ENCODE results near the gene CST6. TPM values are rescaled to one million over a fixed set of nuclear protein-coding genes. Genes with fewer than 3 reads are reported as not detected.

CST6 gene
- polyA plus RNA-seq, 2 of the 4 experiments (the other 2 are of a cell fraction): not detected

- peaks cover 21% of the 10 kb centered on the region for H3K4me1 ChIP-seq
Measured at GRCh38 chr11:66051371-66051765, 39.6 kb downstream of the CST6 start.

DNA sequence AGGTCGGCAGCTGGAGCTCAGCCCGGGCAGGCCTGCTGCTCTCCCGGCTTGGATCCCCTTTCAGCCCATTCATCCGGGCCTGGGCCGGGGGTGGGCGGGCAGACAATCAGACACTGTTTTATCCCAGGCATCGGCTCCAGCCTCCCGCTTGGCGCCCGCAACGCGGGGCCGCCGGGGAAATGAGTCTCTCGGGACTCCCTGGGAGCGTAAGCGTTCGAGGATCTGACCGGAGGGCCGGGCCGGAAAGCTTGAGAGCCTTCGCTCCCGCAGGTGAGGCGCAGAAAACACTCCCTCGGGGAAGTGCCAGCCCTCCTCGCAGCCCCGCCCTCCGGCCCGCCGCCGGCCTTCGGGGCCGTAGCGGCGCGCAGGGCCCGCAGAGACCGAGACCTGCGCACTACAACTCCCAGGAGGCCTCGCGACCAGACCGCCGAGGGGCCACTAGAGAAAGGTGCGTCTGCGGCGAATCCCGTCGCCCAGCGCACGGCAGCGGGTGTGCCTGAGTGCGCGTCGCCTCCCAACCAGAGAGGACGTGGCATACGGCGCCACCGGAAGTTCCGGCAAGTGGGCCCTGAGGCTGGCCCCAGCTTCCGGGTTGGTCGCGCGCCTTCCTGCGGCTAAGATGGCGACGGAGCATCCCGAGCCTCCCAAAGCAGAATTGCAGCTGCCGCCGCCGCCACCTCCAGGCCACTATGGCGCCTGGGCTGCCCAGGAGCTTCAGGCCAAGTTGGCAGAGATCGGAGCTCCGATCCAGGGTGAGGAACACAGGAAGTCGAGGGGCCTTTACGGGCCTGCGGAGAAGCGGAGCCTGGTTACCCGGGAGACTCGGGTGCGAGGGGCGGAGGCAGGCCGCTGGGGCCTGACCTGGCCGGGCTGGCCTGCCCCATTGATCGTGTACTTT lies 40.2 kb downstream of the CST6 start, which contains the start of gene SF3B2:
Gene SF3B2 (plus strand): TSS at position 599 of the 898 bp plus-strand sequence. CDS start 21 bp downstream, at position 620.
- TF ChIP-seq CEBPB (IDR thresholded peaks at IDR 0.05): no peak
- peak in 1 of 2 experiments; percentile 92; a peak in 3 of 5 replicates for TF ChIP-seq JUN (IDR thresholded peaks at IDR 0.05)
- TF ChIP-seq PHF8 (IDR thresholded peaks at IDR 0.05; ENCODE audit: borderline replicate concordance, low read depth): peak; percentile 94
- TF ChIP-seq ELK1 (IDR thresholded peaks at IDR 0.05; ENCODE audit: low read depth, low read length): 0 out of 2 replicates have a peak, but pooled peaks have one; percentile 24
- TF ChIP-seq KDM5A (IDR thresholded peaks at IDR 0.05): peak; percentile 98
- peak; percentile 49; the same call in 1 of the 2 replicates for TF ChIP-seq HDAC2 (IDR thresholded peaks at IDR 0.05)
- no peak for TF ChIP-seq NFE2L2 (conservative IDR thresholded peaks at IDR 0.05; ENCODE audit: low read length)
- 0 out of 2 replicates have a peak, but pooled peaks have one; percentile 28 for TF ChIP-seq TP53 (CRISPR knock-in tag; IDR thresholded peaks at IDR 0.05)
- TF ChIP-seq CHD4 (IDR thresholded peaks at IDR 0.05; ENCODE audit: borderline replicate concordance): no peak
- TF ChIP-seq, protein P1, sequence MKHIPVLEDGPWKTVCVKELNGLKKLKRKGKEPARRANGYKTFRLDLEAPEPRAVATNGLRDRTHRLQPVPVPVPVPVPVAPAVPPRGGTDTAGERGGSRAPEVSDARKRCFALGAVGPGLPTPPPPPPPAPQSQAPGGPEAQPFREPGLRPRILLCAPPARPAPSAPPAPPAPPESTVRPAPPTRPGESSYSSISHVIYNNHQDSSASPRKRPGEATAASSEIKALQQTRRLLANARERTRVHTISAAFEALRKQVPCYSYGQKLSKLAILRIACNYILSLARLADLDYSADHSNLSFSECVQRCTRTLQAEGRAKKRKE (CRISPR knock-in tag; IDR thresholded peaks at IDR 0.05; ENCODE audit: low read depth): no peak
- TF ChIP-seq POLR2A (IDR thresholded peaks at IDR 0.05; ENCODE audit: low read length): peak; percentile 59
- TF ChIP-seq, protein P2, sequence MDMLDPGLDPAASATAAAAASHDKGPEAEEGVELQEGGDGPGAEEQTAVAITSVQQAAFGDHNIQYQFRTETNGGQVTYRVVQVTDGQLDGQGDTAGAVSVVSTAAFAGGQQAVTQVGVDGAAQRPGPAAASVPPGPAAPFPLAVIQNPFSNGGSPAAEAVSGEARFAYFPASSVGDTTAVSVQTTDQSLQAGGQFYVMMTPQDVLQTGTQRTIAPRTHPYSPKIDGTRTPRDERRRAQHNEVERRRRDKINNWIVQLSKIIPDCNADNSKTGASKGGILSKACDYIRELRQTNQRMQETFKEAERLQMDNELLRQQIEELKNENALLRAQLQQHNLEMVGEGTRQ (IDR thresholded peaks at IDR 0.05): no peak
- TF ChIP-seq, protein P3, sequence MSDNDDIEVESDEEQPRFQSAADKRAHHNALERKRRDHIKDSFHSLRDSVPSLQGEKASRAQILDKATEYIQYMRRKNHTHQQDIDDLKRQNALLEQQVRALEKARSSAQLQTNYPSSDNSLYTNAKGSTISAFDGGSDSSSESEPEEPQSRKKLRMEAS (IDR thresholded peaks at IDR 0.05): peak; percentile 73; the same call in 1 of the 2 replicates
- ATAC-seq (peak; percentile 97 to 99), FAIRE-seq (no peak), DNase-seq (ENCODE audit: low read depth in 1 of 2, low spot score in 1 of 2) (peak; percentile 96 to 99)
- Histone ChIP-seq H3K27ac (peak within 1 kb of the TSS; percentile 92 to 93), H3K9me3 (no peaks in the 10 kb centered on the region), H3K4me2 (peak within 1 kb of the TSS; percentile 99), H3K4me1 (peaks cover 21% of the 10 kb centered on the region), H3K4me3 (peak within 1 kb of the TSS; percentile 89)
- ChIA-PET CTCF (interaction anchor here (0.7 to 12.6 kb wide), 11 partner anchors 7 to 168 kb away, joined by 3 to 233 read pairs (median 3); partner anchors contain the start of gene PACS1), POLR2A (interaction anchor here (0.7 to 1.7 kb wide), 9 partner anchors 9 to 192 kb away, joined by 3 to 11 read pairs (median 4); partner anchors contain the start of gene PACS1)
- WGBS (ENCODE audit: missing lambda C conversion rate): 0% methylated on average over 37 of the region's 84 CpGs

More at GRCh38 chr11:66051371-66051765, 39.6 kb downstream of the CST6 start:
- peak overlapping the region; percentile 88 to 90 for H3K27ac ChIP-seq
- CTCF ChIA-PET: interaction anchor here (0.6 to 12.6 kb wide), 8 partner anchors 8 to 323 kb away, joined by 3 to 233 read pairs (median 4); partner anchors contain the start of gene PACS1
- FAIRE-seq (no peak), ATAC-seq (no peak), DNase-seq (ENCODE audit: low read depth in 1 of 2, low spot score in 1 of 2) (no peak)
- TF ChIP-seq RAD21 (conservative IDR thresholded peaks at IDR 0.05 in 1 of 2, IDR thresholded peaks at IDR 0.05 in 1 of 2): no peak
- TF ChIP-seq HES2 (IDR thresholded peaks at IDR 0.05): no peak
- no peak for TF ChIP-seq HMGXB4 (CRISPR knock-in tag; IDR thresholded peaks at IDR 0.05; ENCODE audit: borderline replicate concordance)
- TF ChIP-seq HEYL (CRISPR knock-in tag; IDR thresholded peaks at IDR 0.05): no peak
- TF ChIP-seq TP53 (CRISPR knock-in tag; IDR thresholded peaks at IDR 0.05): no peak
- TF ChIP-seq HOXB5 (CRISPR knock-in tag; IDR thresholded peaks at IDR 0.05): no peak
- no peak for TF ChIP-seq CBX2 (IDR thresholded peaks at IDR 0.05; ENCODE audit: borderline replicate concordance, low read depth)
- no peak for TF ChIP-seq ZFP36 (IDR thresholded peaks at IDR 0.05; ENCODE audit: borderline replicate concordance, partially characterized antibody)
- no peak for TF ChIP-seq POLR2A (IDR thresholded peaks at IDR 0.05; ENCODE audit: low read length)
- no peak for TF ChIP-seq FOSB (CRISPR knock-in tag; IDR thresholded peaks at IDR 0.05)
- TF ChIP-seq KDM5A (IDR thresholded peaks at IDR 0.05): no peak
- TF ChIP-seq POLR2AphosphoS2 (conservative IDR thresholded peaks at IDR 0.05; ENCODE audit: low read length): no peak
- no peak for TF ChIP-seq BCL3 (IDR thresholded peaks at IDR 0.05)
- no peak for TF ChIP-seq EHMT2 (IDR thresholded peaks at IDR 0.05; ENCODE audit: low read depth)
- no peak for TF ChIP-seq KDM1A (IDR thresholded peaks at IDR 0.05; ENCODE audit: low read depth)
- TF ChIP-seq JUN (IDR thresholded peaks at IDR 0.05): no peak
- WGBS (ENCODE audit: missing lambda C conversion rate): 49% methylated on average over 12 of the region's 12 CpGs
- POLR2A ChIA-PET: interaction anchor here (1.0 to 1.7 kb wide), 5 partner anchors 9 to 29 kb away, joined by 4 to 11 read pairs (median 6); partner anchors contain the start of gene PACS1
- peak overlapping the region; percentile 89 for H3K4me3 ChIP-seq
- peak overlapping the region; percentile 90 for H3K4me2 ChIP-seq
- no peaks in the 10 kb centered on the region for H3K9me3 ChIP-seq

All from A549 (cell line).